Smooth muscle cell (in vitro differentiated cells): ENCODE results near the gene PFKFB3. TPM values are rescaled to one million over a fixed set of nuclear protein-coding genes. Genes with fewer than 3 reads are reported as not detected.

Experiments
- DNase-seq: peaks from one replicate; lab custom pipeline; 2025; ENCODE audit not compliant: unreplicated experiment; lab: John Stamatoyannopoulos, UW
- H2AFZ ChIP-seq: fragments of 200-600 bp; sonication (generic); 2 replicates; pipeline ENCODE4 v1.6.0; 2016; ENCODE audit warnings: antibody characterized with exemption, low read depth, mild to moderate bottlenecking
- H3F3A ChIP-seq: fragments of 200-600 bp; sonication (generic); 2 replicates; pipeline ENCODE4 v1.6.0; 2017; ENCODE audit warnings: antibody characterized with exemption, low read depth
- H3K27ac ChIP-seq: fragments of 200-600 bp; sonication (generic); 2 replicates; pipeline ENCODE4 v1.5.1; 2016; ENCODE audit warnings: low read depth, mild to moderate bottlenecking
- H3K27me3 ChIP-seq: fragments of 200-600 bp; sonication (generic); 2 replicates; pipeline ENCODE4 v1.6.1; 2016; ENCODE audit warnings: low read depth, mild to moderate bottlenecking
- H3K36me3 ChIP-seq: fragments of 200-600 bp; sonication (generic); 2 replicates; pipeline ENCODE4 v1.5.1; 2016; ENCODE audit warnings: low read depth
- H3K4me1 ChIP-seq: fragments of 200-600 bp; sonication (generic); 2 replicates; pipeline ENCODE4 v1.5.1; 2016; ENCODE audit warnings: low read depth
- H3K4me2 ChIP-seq: fragments of 200-600 bp; sonication (generic); 2 replicates; pipeline ENCODE4 v1.6.0; 2016; ENCODE audit warnings: mild to moderate bottlenecking
- H3K4me3 ChIP-seq: fragments of 200-600 bp; sonication (generic); 2 replicates; pipeline ENCODE4 v1.5.1; 2016; ENCODE audit warnings: mild to moderate bottlenecking
- H3K79me2 ChIP-seq: fragments of 200-600 bp; sonication (generic); 2 replicates; pipeline ENCODE4 v1.6.0; 2016; ENCODE audit warnings: low read depth, mild to moderate bottlenecking
- H3K9ac ChIP-seq: fragments of 200-600 bp; sonication (generic); 2 replicates; pipeline ENCODE4 v1.6.0; 2016; ENCODE audit warnings: low read depth
- H3K9me3 ChIP-seq: fragments of 200-600 bp; sonication (generic); replicated peaks from 2 replicates; pipeline ENCODE4 v1.5.1; 2016; ENCODE audit warnings: low read depth
- H4K20me1 ChIP-seq: fragments of 200-600 bp; sonication (generic); 2 replicates; pipeline ENCODE4 v1.6.0; 2016; ENCODE audit warnings: low read depth
- WGBS: methylation state at CpG from one replicate; pipeline ENCODE4 v1.1.7; 2016; ENCODE audit warnings: low lambda C conversion rate; 5-methylcytosine and 5-hydroxymethylcytosine counted together
- polyA plus RNA-seq: library from polyadenylated mRNA; unstranded; fragments of >200 nt; fragmentation: Nextera tagmentation; extraction: Ambion mirVana; gene quantifications from 2 replicates; pipeline ENCODE4 v1.2.1, GENCODE V29; 2016
- total RNA-seq: library from RNA; depleted of rRNA; stranded (reverse); fragments of >200 nt; gene quantifications from 2 replicates; pipeline ENCODE4 v1.2.3, GENCODE V29; 2014
- TF ChIP-seq, protein P1 (sequence below): fragments of 200-600 bp; sonication (generic); IDR thresholded peaks from 2 replicates; pipeline ENCODE4 v1.5.1; 2017; ENCODE audit warnings: borderline replicate concordance, mild to moderate bottlenecking, antibody characterized with exemption; ENCODE audit not compliant: insufficient read depth, poor library complexity, severe bottlenecking

PFKFB3 gene
- total and polyA plus RNA-seq, 2 experiments from 2014 or later, result 61.3 to 68.3 TPM

DNA sequence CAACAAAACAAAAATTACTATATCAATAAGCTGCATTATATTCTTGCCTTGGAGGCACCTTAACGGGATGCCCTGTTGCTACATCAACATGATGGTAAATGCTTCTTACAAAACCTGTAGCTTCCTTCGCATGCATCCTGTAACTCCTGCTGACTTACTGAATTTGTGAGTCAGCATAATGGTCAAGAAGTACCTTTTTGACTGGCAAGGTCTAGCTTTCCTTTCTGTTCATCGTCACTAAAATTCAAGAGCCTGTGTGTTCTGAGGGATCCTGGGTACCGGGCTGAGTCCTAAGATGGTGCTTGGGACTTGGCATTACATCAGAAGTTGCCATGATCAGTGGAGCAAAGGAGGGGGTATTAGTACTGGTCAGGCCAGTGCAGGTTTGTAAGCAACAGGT is 4.9 kb downstream of the PFKFB3 start:
- peaks cover 91% of the 10 kb centered on the region for H4K20me1 ChIP-seq
- 82% methylated on average over 4 of the region's 4 CpGs for WGBS
- no peak overlapping the region for H3K9ac ChIP-seq
- H3K4me1 ChIP-seq, result peaks cover 25% of the 10 kb centered on the region
- no peak overlapping the region for H3K27ac ChIP-seq
- no peak overlapping the region for H3K4me2 ChIP-seq
- no peak overlapping the region for H3K4me3 ChIP-seq
- no peaks in the 10 kb centered on the region for H3K27me3 ChIP-seq
- no peak overlapping the region for H2AFZ ChIP-seq
- peaks cover 79% of the 10 kb centered on the region for H3K79me2 ChIP-seq
- H3K9me3 ChIP-seq, result no peaks in the 10 kb centered on the region
- TF ChIP-seq, protein P1, sequence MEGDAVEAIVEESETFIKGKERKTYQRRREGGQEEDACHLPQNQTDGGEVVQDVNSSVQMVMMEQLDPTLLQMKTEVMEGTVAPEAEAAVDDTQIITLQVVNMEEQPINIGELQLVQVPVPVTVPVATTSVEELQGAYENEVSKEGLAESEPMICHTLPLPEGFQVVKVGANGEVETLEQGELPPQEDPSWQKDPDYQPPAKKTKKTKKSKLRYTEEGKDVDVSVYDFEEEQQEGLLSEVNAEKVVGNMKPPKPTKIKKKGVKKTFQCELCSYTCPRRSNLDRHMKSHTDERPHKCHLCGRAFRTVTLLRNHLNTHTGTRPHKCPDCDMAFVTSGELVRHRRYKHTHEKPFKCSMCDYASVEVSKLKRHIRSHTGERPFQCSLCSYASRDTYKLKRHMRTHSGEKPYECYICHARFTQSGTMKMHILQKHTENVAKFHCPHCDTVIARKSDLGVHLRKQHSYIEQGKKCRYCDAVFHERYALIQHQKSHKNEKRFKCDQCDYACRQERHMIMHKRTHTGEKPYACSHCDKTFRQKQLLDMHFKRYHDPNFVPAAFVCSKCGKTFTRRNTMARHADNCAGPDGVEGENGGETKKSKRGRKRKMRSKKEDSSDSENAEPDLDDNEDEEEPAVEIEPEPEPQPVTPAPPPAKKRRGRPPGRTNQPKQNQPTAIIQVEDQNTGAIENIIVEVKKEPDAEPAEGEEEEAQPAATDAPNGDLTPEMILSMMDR, result no peak
- no peak for DNase-seq
- peaks cover 12% of the 10 kb centered on the region for H3F3A ChIP-seq
- no peaks in the 10 kb centered on the region for H3K36me3 ChIP-seq

DNA sequence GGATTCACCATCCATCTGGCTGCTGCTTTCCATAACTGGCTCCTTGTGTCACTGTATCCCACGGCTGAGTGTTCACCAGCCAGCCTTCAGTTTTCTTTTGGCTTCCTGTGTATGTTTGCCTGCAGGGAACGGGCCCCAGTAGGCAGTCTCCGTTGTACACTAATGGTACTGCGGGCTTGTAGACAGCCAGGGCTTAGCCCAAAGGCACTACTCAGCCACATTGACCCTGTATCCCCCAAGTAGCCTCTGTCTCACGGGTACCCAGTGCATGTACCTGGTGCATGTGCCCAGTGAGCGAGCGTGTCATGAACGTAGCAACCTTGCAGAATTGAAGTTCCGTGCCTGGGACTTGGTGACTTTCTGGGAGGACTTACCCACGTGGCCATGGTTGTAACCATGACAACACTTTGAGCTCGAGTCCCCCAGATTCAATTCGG is 6.1 kb downstream of the PFKFB3 start:
- Histone ChIP-seq H4K20me1 (peaks cover 94% of the 10 kb centered on the region), H3K4me3 (no peak overlapping the region), H3K36me3 (no peaks in the 10 kb centered on the region), H3K9ac (no peak overlapping the region), H3K79me2 (peaks cover 83% of the 10 kb centered on the region), H3K27me3 (no peaks in the 10 kb centered on the region), H3K4me1 (peaks cover 25% of the 10 kb centered on the region), H3F3A (peaks cover 22% of the 10 kb centered on the region), H2AFZ (no peak overlapping the region), H3K9me3 (no peaks in the 10 kb centered on the region), H3K4me2 (no peak overlapping the region), H3K27ac (no peak overlapping the region)
- TF ChIP-seq, protein P1, result no peak
- no peak for DNase-seq
- WGBS, result 85% methylated on average over 12 of the region's 12 CpGs

DNA sequence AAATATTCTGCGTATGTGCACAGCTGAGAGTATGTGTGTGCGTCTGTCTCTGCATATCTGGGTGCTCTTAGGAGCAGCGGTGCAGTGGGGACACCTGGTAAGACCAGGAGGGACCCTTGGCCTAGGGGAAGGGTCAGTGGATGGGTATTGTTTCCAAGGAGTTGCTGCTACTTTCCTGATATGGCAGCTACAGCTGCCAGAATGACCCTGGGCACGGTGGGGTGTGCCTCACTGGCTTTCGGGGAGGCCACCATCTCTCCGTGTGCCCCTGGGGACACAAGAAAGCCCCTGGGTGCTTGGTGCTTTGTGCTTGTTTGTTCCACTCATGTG is 8.6 kb downstream of the PFKFB3 start:
- no peak overlapping the region for H3K9ac ChIP-seq
- 91% methylated on average over 6 of the region's 6 CpGs for WGBS
- H3K4me3 ChIP-seq, result no peak overlapping the region
- peaks cover 12% of the 10 kb centered on the region for H3K4me1 ChIP-seq
- no peaks in the 10 kb centered on the region for H3K27me3 ChIP-seq
- no peaks in the 10 kb centered on the region for H3K9me3 ChIP-seq
- H3K27ac ChIP-seq, result peak overlapping the region; percentile 27
- peaks cover 23% of the 10 kb centered on the region for H3F3A ChIP-seq
- H3K79me2 ChIP-seq, result peaks cover 76% of the 10 kb centered on the region
- peaks cover 4% of the 10 kb centered on the region for H3K36me3 ChIP-seq
- DNase-seq, result no peak
- TF ChIP-seq, protein P1, result no peak
- no peak overlapping the region for H2AFZ ChIP-seq
- peak overlapping the region; percentile 64 for H3K4me2 ChIP-seq
- peaks cover 98% of the 10 kb centered on the region for H4K20me1 ChIP-seq

DNA sequence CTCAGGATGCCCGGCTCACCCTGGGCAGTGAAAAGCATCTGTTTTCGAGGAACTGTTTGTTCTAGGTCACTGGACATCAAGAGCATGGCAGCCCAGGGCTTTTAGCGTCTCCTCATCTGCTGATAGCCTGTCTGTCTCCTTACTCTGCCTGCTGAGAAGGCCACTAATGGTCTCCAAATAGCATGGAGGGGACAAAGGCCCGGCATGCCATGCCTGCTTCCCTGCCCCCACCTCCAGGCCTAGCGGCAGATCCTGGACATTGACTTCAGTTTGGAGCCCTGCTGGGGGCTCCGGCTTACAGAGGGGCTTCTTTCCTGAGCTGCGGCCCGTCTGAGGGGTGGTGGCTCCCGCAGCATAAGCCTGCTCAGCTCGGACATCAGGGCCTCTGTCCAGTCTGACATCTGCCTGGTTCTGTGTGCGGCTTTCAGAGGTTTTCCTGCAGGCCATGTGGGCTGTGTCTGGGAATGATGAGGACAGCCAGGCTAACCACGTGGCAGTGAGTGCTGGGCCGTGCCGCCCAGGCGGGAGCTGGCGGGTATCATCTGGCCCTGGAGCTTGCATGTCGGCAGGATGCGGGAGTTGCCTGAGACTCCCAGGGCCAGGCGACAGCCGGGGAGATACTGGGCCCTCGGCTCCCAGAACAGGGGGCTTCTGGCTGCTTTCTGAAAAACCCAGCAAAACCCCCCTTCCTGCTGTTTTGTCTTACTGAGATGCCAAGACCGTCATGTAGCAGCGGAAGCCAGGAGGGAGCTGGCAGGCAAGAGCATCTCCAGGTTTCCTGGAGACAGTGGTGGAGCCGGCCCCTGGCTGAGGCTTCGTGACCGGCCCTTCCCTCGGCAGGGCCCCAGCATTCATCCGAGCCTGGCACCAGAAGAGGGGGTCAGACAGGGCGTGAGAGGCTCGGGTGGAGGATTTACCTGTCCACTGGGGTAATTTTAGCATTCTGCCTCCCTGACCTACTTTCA is 9.2 kb downstream of the PFKFB3 start:
- peak; percentile 18 for DNase-seq

More for the DNA sequence above, 9.2 kb downstream of the PFKFB3 start:
- peak overlapping the region; percentile 64 for H3K4me2 ChIP-seq
- peaks cover 98% of the 10 kb centered on the region for H4K20me1 ChIP-seq
- H3K4me3 ChIP-seq, result no peak overlapping the region
- peaks cover 9% of the 10 kb centered on the region for H3K36me3 ChIP-seq
- no peak overlapping the region for H2AFZ ChIP-seq
- H3K9me3 ChIP-seq, result no peaks in the 10 kb centered on the region
- WGBS, result 56% methylated on average over 30 of the region's 30 CpGs
- H3K27ac ChIP-seq, result peak overlapping the region; percentile 27
- peaks cover 81% of the 10 kb centered on the region for H3K79me2 ChIP-seq
- TF ChIP-seq, protein P1, result no peak
- no peaks in the 10 kb centered on the region for H3K27me3 ChIP-seq
- peaks cover 12% of the 10 kb centered on the region for H3K4me1 ChIP-seq
- no peak overlapping the region for H3K9ac ChIP-seq
- H3F3A ChIP-seq, result peaks cover 25% of the 10 kb centered on the region
